Right lobe of liver (tissue), 6 donors: ENCODE results near the gene FNDC10. TPM values are rescaled to one million over a fixed set of nuclear protein-coding genes. Genes with fewer than 3 reads are reported as not detected.

ENCODE experiments used
- ATAC-seq, 4 donors: fragments of 200-7000 bp; cut with Tn5 transposase; one replicate each; pipeline ENCODE4 v1.9.1; 2020; ENCODE audit warnings: mild to moderate bottlenecking in 4 of 4, moderate library complexity in 4 of 4
- DNase-seq, 3 donors: peaks; one replicate each; pipeline ENCODE4 v3.0.0-alpha.2; 2020
- H3K27ac ChIP-seq, 3 donors: fragments of 200-600 bp; one replicate each; pipeline ENCODE4 v1.8.0; 2022
- H3K27me3 ChIP-seq, 2 donors: fragments of 200-600 bp; one replicate each; pipeline ENCODE4 v1.8.0; 2022
- H3K36me3 ChIP-seq, 4 donors: fragments of 200-600 bp; sonication (generic) in 1 of 4; one replicate each; pipeline versions ENCODE4 v1.5.1 to v1.8.0; 2017 to 2022; ENCODE audit warnings: control low read depth in 1 of 4
- H3K4me1 ChIP-seq, 4 donors: fragments of 200-600 bp; sonication (generic) in 1 of 4; one replicate each; pipeline versions ENCODE4 v1.5.1 to v1.8.0; 2017 to 2022; ENCODE audit warnings: control low read depth in 1 of 4
- H3K4me3 ChIP-seq, 3 donors: fragments of 200-600 bp; one replicate each; pipeline ENCODE4 v1.8.0; 2022
- H3K9me3 ChIP-seq, 4 donors: fragments of 200-600 bp; sonication (generic) in 1 of 4; one replicate each; pipeline versions ENCODE4 v1.5.1 to v1.8.0; 2017 to 2022; ENCODE audit warnings: control low read depth in 1 of 4
- CTCF ChIP-seq, 4 donors: fragments of 200-600 bp in 3 of 4; fragments of 450-650 bp in 1 of 4; IDR thresholded peaks; one replicate each; pipeline versions ENCODE4 v1.5.1 to v1.8.0; 2016 to 2022; ENCODE audit warnings: antibody characterized with exemption in 4 of 4, mild to moderate bottlenecking in 2 of 4
- POLR2A ChIP-seq: fragments of 450-650 bp; IDR thresholded peaks from one replicate; pipeline ENCODE4 v1.6.1; 2017; ENCODE audit warnings: antibody characterized with exemption, mild to moderate bottlenecking
- WGBS: methylation state at CpG from one replicate; pipeline ENCODE4 v1.1.6; 2018; ENCODE audit warnings: low coverage, low lambda C conversion rate; ENCODE audit not compliant: insufficient coverage; ENCODE audit errors: missing lambda C conversion rate; 5-methylcytosine and 5-hydroxymethylcytosine counted together
- intact Hi-C, 2 donors: fragments of 100-400 bp; cut with DNase I; formaldehyde crosslinking; loops; one replicate each; pipeline versions ENCODE4 v1.11.2 to v1.14.1; 2022
- total RNA-seq, 6 experiments: library from RNA; depleted of rRNA in 2 of 6; stranded (reverse); fragments of >200 nt in 2 of 6; fragmentation: NEBNext Ultra II Directional in 3 of 6; extraction: Animal tissue kit (Norgen Biotek cat#: 25700) in 3 of 6; gene quantifications; one replicate each; pipeline versions ENCODE4 v1.1.0 to v1.2.4, GENCODE V29; 2016 to 2023
- donor health status: DM: no; HTN: yes; CAD: no.
- donor health status: DM: no; HTN: no; CAD: no.
- donor health status: DM: no; HTN: no; CAD: no.
- donor health status: DM: no; HTN: yes; CAD: no.
- donor health status: DM: no; HTN: yes; CAD: no.

FNDC10 gene
- total RNA-seq, 6 experiments from 2014 or later, result 0.09 to 1.6 (median 0.46) TPM

- Histone ChIP-seq H3K4me3 (peak overlapping the region; percentile 83 to 100 (median 99)), H3K4me1 (peaks cover 0 to 30% (median 9%) of the 10 kb centered on the region in 4 donors), H3K36me3 (no peaks in the 10 kb centered on the region), H3K9me3 (no peaks in the 10 kb centered on the region), H3K27me3 (no peaks in the 10 kb centered on the region), H3K27ac (peak overlapping the region; percentile 95 to 100 (median 99))
- TF ChIP-seq CTCF (IDR thresholded peaks at IDR 0.05), result no peak
- TF ChIP-seq POLR2A, result no peak
- 33% methylated on average over 5 of the region's 80 CpGs for WGBS
- ATAC-seq, result peak; percentile 5 to 24 (median 16)
- intact Hi-C loops, result no loop called here
- DNase-seq, result peak; percentile 66 to 69 (median 67)
Measured at GRCh38 chr1:1616045-1616790, 16.3 kb upstream of the FNDC10 start.

GRCh38 chr1:1615256-1616044 is 15.5 kb upstream of the FNDC10 start, which contains the start of gene MIB2:
Gene MIB2 (plus strand): TSS chr1:1615500. CDS start chr1:1623453, 7,953 bp downstream.
- TF ChIP-seq POLR2A (peak; percentile 83), CTCF (IDR thresholded peaks at IDR 0.05) (no peak)
- H3K36me3 ChIP-seq, result no peaks in the 10 kb centered on the region
- ATAC-seq, result peak; percentile 91 to 95 (median 94)
- H3K4me1 ChIP-seq, result peaks cover 0 to 37% (median 12%) of the 10 kb centered on the region in 4 donors
- intact Hi-C loops, result no loop called here
- H3K4me3 ChIP-seq, result peak within 1 kb of the TSS; percentile 83 to 100 (median 99)
- DNase-seq, result peak; percentile 98
- peak within 1 kb of the TSS; percentile 95 to 100 (median 99) for H3K27ac ChIP-seq
- no peaks in the 10 kb centered on the region for H3K27me3 ChIP-seq
- H3K9me3 ChIP-seq, result no peaks in the 10 kb centered on the region
- whole genome bisulfite sequencing, result 0% methylated on average over 8 of the region's 107 CpGs

DNA sequence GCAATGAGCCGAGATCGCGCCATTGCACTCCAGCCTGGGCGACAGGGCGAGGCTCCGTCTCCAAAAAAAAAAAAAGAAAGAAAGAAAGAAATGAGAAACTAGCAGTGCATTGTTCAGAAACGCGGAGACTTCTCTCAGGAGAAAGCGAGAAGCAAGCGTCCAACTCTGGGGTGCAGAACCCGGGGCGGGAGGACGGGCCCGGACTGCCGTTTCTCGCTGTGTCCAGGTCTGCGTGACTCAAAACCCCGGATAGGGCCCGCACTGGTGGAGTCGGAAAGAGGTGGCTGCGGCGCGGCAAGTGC is 15.0 kb upstream of the FNDC10 start:
- Histone ChIP-seq H3K36me3 (no peaks in the 10 kb centered on the region), H3K9me3 (no peaks in the 10 kb centered on the region), H3K4me1 (peaks cover 0 to 37% (median 13%) of the 10 kb centered on the region in 4 donors), H3K27ac (peak overlapping the region; percentile 95 to 100 (median 99)), H3K4me3 (peak overlapping the region; percentile 83 to 100 (median 99)), H3K27me3 (no peaks in the 10 kb centered on the region)
- intact Hi-C loops, result no loop called here
- no peak for ATAC-seq
- 0% methylated on average over 7 of the region's 23 CpGs for WGBS
- no peak for DNase-seq
- no peak for TF ChIP-seq POLR2A
- TF ChIP-seq CTCF (IDR thresholded peaks at IDR 0.05), result no peak

GRCh38 chr1:1614204-1614953 is 14.4 kb upstream of the FNDC10 start:
- Histone ChIP-seq H3K9me3 (no peaks in the 10 kb centered on the region), H3K4me3 (peak overlapping the region; percentile 83 to 100 (median 99)), H3K4me1 (peaks cover 0 to 37% (median 13%) of the 10 kb centered on the region in 4 donors), H3K27me3 (no peaks in the 10 kb centered on the region), H3K27ac (peak overlapping the region in 2 of 3 donors; percentile 95 to 100), H3K36me3 (no peaks in the 10 kb centered on the region)
- TF ChIP-seq CTCF (IDR thresholded peaks at IDR 0.05), result no peak
- intact Hi-C loops, result no loop called here
- 5% methylated on average over 24 of the region's 30 CpGs for WGBS
- DNase-seq, result peak in 2 of 3 donors; percentile 47 to 68
- ATAC-seq, result peak in 3 of 4 donors; percentile 6 to 15 (median 14)
